HG02885 (cell line): Measurements from ENCODE around the gene ERBB2.

Experiments used
- ATAC-seq: cut with Tn5 transposase; IDR thresholded peaks from one replicate; pipeline ENCODE4 v1.9.1; 2021; ENCODE audit warnings: mild to moderate bottlenecking; ENCODE audit not compliant: unreplicated experiment, poor library complexity

ERBB2 gene

DNA sequence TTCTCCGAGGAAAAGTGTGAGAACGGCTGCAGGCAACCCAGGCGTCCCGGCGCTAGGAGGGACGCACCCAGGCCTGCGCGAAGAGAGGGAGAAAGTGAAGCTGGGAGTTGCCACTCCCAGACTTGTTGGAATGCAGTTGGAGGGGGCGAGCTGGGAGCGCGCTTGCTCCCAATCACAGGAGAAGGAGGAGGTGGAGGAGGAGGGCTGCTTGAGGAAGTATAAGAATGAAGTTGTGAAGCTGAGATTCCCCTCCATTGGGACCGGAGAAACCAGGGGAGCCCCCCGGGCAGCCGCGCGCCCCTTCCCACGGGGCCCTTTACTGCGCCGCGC lies at the start of gene ERBB2:
ERBB2 (plus strand) TSS at position 247 of the 330 bp plus-strand sequence. CDS start 175 bp downstream, outside the sequence.
- ATAC-seq = no peak

DNA sequence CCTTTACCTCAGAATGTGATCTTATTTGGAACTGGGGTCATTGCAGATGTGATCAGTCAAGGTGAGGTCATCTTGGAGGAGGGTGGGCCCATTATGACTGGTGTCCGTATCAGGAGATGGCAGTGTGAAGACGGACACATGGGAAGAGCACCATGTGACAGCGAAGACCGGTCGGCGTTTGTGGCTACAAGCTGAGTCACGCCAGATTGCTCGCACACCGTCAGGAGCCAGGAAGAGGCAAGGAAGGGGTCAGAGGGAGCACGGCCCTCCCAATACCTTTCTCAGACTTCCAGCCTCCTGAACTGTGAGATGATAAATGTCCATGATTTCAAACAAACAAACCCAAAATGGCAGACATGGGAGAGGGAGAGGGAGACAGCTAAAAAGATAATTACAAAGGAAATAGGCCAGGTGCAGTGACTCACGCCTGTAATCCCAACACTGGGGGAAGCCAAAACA lies 49.7 kb upstream of the ERBB2 start:
- no peak for ATAC-seq

DNA sequence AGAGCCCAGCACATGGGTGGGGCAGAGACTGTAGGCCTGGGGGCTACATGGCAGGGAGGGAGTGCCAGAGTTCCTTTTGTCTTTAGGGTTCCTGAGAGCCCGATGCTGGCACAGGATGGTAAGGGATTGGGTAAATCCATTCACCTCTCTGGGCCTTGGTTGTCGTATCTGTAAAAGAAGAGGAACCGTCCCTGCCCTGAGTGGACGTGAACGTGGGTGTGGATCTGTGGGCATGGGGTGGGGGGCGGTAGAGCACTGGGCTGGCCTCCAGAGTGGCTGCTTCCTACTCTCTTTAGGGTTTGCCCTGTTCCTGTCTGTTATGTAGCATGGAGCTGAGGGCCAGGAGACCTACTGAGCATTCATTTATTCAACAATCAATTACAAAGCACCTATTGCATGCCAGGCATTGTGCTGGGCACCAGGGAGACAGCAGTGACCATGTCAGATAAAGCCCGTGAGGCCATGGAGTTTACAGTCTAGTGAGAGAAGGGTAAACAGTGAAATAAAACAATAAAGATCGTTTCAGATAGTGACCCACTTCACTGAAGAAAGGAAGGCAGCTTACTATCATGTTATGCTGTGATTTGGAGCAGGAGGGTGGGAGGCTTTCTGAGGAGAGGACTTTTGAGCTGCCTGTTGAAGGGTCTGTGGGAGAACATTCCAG lies 47.8 kb upstream of the ERBB2 start:
- ATAC-seq = no peak

DNA sequence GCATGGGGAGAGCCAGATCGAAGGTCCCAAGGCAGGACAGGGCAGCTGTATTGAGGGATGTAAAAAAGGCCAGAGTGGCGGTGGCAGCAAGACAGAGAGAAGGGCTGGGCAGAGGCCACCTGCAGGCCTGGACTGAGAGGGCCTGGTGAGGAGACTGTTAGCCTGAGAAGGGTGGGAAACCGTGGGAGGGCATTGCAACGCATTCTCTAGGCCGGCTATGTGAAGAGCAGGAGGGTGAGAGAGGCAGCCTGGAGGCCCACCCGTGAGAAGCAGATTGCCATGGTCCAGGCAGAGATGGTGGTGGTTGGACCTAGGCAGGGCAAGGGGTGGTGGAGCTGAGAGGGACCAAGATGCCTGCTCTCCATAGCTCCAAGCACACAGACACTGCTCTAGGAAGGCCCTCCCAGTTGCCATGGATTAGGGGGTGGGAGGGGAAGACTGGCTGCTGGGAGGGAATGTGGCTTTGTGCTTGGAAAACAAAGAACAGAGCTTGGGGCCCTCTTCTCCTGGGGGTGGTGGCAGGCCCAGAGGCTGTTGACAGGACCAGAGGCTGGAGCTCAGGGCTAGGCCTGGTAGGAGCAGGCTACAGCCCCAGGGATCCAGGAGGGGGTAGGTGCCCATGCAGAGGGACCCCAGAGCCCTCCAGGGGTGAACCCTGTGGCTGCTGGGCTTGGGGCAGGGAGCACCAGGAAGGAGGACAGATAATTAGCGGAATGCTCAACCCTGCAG lies 47.1 kb upstream of the ERBB2 start:
- ATAC-seq = no peak

DNA sequence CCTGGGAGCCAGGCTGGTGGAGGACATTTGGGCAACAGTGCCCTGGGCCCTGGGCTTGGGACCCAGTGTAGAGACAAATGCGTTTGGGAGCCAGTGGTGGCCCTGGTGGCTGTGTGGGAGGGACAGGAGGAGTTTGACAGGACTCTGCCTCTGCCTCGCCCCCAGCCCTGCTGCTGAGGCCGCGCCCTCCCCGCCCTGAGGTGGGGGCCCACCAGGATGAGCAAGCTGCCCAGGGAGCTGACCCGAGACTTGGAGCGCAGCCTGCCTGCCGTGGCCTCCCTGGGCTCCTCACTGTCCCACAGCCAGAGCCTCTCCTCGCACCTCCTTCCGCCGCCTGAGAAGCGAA lies 46.6 kb upstream of the ERBB2 start:
- ATAC-seq = no peak

DNA sequence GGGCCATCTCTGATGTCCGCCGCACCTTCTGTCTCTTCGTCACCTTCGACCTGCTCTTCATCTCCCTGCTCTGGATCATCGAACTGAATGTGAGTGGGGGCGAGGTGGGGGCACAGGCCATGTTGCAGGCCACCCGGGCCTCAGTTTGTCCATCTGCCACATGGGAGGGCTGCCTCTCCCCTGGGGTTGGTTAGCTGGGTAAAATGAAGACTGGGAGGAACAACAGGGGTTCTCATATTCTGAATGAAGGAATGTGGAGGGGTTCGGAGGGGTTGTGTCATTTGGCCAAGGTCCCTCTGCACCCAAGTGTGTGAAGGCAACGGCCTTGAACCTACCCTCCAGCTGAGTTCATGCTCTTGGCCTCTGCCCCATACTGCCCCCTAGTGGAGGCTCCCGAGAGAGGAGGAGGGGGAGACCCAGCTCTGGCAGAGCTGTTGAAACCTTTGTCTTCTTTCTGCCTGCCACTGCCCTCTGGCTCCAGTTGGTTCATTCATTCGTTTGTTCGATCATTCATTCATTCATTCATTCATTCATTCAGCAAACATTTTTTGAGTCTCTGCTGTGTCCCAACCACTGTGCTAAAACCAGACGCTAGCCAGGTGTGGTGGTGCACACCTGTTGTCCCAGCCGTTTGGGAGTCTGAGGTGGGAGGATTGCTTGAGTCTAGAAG lies 46.1 kb upstream of the ERBB2 start:
- ATAC-seq = no peak

DNA sequence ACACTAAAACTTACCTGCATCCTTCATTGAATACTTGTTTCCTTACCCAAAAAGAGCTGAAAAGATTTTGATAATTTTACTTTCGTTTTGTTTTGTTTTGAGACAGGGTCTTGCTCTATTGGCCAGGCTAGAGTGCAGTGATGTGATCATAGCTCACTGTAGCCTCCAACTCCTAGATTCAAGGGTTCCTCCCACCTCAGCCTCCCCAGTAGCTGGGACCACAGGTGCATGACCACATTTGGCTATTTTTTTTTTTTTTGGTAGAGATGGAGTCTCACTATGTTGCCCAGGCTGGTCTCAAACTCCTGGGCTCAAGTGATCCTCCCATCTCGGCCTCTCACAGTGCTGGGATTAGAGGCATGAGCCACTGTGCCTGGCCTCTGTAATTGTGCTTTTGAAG lies 44.8 kb upstream of the ERBB2 start:
- ATAC-seq = no peak

DNA sequence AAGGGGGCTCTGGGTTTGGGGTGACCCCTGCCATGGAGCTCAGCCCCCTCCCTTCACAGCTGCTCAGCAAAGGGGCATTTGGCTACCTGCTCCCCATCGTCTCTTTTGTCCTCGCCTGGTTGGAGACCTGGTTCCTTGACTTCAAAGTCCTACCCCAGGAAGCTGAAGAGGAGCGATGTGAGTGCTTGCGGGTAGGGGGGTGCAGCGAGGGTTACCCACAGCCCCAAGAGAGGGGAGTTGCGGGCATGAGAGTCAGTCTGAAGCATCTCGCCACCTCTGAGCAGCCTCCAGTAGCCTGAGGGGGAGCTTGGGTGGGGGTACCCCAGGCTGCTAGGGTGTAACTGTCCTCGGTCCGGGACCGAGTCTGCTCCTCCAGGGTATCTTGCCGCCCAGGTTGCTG lies 41.5 kb upstream of the ERBB2 start:
- no peak for ATAC-seq

DNA sequence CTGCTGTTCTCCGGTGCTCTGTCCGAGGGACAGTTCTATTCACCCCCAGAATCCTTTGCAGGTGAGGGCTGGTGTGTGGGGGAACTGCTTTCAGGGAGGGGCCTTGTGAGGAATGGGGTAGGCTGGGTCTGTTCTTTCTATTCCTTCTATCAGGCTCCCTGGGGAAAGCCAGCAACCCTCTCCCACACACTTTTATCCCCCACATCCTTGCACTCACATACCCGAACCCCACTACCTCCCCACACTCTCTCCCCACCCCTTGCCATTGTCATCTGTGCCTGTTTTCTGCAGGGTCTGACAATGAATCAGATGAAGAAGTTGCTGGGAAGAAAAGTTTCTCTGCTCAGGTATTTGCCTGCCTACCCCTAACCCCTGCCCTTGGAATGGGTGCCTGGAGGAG lies 41.1 kb upstream of the ERBB2 start:
- no peak for ATAC-seq

DNA sequence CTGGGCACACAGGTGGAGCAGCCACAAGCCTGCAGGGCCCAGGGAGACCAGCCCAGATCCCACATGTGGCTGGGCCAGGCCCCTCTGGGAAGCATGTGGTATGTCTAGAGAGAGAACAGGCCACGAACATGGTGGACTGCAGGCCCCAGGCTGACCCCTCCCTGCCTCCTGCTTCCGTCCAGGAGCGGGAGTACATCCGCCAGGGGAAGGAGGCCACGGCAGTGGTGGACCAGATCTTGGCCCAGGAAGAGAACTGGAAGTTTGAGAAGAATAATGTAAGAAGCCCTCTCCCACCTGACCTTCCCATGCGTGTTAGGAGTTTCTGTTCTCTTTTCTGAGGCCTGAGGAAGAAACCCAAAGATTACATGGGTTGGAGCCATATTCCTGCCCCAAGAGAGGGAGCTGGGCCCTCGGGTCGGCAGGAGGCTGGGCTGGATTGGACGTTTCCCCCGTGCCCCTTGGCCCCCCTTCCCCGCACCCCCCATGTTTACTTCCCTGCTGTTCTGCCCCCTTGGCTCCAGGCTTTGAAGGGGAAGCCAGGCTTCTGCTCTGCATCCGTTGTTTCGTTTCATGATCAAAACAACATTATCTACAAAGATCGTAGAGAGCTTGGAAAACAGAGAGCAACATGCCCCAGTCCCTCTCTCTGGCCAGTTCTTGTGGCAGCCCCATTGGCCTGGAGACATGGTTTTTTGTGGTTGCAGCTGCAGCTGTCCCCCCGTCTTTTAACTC lies 40.4 kb upstream of the ERBB2 start:
- no peak for ATAC-seq

DNA sequence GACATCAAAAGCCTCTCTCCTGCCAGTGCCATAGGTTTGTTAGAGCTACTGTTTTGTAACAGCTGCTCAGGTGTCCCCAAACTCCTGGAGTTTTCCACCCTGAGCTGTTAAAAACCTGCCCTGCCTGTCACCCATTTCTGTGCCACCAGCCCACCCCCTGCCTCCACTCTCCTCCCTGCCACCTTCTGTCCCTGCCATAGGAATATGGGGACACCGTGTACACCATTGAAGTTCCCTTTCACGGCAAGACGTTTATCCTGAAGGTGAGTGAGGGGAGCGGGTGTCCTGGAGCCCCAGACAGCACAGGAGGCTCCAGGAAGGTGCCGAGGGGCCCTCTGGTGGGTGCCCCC lies 39.9 kb upstream of the ERBB2 start:
- no peak for ATAC-seq

DNA sequence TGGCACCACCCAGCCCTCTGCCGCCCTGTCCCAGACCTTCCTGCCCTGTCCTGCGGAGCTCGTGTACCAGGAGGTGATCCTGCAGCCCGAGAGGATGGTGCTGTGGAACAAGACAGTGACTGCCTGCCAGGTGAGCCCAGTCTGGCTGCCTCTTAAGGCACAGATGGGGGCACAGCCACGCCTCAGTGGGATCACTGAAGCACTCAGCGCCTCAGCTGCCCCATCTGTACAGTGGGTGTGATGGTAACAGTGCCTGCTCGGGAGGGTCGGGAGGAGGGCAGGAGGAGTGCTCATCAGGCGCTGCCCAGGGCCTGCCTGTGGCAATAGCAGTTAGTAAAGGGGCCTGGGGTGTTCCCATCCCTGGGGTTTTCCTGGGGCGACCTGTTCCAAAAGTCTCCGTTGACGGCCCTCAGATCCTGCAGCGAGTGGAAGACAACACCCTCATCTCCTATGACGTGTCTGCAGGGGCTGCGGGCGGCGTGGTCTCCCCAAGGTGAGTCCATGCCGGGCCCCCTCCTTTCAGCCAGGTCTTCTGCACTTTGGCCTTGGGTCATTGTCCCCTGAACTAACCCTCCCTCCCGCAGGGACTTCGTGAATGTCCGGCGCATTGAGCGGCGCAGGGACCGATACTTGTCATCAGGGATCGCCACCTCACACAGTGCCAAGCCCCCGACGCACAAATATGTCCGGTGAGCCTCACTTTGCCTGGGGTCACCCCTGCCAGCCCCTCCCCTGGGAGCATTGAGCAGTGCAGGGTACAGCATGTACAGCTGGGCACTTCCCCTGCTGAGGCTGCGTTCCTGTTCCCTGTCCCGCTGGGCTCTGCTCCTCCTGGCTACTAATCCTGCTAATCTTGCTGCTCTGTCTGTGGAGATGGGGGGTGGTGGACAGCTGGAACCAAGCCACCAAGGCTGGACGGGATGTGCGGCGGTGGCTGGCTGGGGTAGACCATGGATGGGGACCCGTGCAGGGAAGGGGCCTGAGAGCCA lies 39.2 kb upstream of the ERBB2 start:
- no peak for ATAC-seq

DNA sequence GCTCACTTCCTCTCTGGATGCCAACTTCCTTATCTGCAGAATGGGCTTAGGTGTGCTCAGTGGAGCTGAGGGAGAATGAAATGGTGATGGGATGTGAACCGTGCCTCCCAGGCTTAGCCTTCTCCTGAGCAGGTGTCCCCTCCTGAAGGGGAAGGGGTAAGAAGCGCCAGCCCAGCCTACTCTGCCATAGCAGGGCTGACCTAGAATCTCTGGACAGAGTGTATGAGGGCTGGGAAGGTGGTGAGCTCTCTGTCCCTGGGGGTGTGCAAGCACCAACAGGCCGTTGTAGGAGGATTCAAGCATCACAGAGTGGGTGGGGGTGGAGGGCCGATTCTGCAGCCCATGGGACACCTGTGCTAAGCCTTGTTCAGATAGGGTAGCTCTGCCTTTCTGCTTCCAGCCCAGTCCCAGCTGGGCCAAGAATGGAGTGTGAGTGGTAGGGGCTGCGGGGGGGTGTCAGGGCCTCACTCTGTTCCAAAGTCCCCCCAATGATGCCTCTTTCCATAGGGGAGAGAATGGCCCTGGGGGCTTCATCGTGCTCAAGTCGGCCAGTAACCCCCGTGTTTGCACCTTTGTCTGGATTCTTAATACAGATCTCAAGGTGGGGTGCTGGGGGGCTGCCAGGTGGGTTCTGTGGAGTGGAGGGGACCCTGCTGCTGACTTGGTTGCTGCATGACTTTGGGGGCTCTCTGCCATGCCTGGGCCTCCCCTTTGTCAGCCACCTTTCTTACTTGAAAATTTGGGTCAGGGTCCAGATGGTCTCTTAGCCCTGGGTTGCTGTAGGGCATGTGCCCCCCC lies 37.9 kb upstream of the ERBB2 start:
- ATAC-seq = no peak

DNA sequence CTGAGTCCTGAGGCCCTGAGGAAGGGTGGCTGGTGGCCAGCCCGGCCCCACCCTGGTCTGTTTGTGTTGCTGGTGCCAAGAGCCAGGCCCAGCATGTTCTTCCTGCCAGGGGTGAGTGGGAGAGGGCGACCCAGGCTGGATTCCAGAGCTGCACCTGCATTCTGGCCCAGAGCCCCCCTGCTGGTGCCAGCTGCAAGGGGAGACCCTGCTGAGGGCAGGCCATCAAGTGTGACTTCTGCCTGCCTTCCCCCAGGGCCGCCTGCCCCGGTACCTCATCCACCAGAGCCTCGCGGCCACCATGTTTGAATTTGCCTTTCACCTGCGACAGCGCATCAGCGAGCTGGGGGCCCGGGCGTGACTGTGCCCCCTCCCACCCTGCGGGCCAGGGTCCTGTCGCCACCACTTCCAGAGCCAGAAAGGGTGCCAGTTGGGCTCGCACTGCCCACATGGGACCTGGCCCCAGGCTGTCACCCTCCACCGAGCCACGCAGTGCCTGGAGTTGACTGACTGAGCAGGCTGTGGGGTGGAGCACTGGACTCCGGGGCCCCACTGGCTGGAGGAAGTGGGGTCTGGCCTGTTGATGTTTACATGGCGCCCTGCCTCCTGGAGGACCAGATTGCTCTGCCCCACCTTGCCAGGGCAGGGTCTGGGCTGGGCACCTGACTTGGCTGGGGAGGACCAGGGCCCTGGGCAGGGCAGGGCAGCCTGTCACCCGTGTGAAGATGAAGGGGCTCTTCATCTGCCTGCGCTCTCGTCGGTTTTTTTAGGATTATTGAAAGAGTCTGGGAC lies 37.1 kb upstream of the ERBB2 start:
- no peak for ATAC-seq

DNA sequence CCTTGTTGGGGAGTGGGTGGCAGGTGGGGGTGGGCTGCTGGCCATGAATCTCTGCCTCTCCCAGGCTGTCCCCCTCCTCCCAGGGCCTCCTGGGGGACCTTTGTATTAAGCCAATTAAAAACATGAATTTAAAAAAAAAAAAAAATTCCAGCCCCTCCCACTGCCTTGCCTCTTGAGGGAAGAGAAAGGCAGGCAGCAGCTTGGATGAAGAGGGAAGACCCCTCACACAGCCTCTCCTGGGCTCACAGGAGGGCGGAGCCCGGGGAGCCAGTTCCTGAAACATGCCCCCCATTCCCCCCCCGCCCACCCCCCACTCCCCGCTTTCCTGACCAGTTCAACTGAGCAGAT lies 36.5 kb upstream of the ERBB2 start:
- no peak for ATAC-seq

DNA sequence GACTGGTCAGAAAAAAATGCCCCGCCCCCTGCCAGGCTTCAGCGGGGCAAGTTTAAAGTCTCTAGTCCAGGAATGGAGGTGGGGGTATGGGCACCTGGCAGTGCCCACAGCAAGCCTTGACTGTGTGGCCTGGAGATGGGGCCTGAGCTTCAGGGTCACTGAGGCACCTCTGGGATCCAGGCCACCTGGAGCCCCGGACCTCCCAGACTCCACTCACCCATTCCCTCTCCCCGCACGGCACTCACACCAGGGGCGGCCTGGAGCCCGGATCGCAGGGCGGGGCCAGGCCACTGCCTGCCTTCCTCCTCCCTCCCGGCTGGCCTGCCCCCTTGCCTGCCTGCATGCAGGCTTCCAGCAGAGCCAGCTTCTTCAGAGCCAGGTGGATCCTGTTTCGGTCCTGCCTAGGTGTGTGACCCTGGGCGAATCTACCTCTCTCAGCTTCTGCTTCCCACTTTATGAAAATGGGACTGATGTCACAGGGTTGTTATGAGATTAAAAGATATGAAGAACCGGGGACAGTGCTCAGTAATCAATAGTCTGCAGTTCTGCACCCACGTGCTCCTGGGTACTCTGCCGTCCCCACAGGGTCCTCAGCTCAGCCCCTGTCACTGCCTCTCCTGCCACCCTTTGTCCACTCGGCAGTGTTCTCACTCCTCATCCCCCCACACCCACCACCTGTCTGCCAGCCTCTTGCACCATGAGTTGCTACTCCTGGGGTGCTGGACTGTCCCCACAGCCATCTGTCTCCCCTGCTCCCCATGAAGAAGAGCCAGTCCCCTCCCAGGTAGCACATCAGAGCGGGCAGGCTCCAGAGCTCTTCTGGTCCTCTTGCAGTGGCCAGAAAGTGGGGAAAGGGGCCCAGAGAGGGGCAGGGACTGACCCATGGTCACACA lies 35.9 kb upstream of the ERBB2 start:
- no peak for ATAC-seq
